MM.1S (cell line): Measurements from ENCODE around the gene GFPT1.
"Not testable (repeated sequence)": the region's sequence is repeated elsewhere in the genome, so short reads cannot be mapped to it uniquely, and the experiment has no call there.

Source experiments
- DNase-seq: peaks from one replicate; pipeline ENCODE4 v3.0.0-alpha.2; 2015
- H2AFZ ChIP-seq: fragments of 300-600 bp; sonication (generic); 2 replicates; pipeline ENCODE4 v1.6.0; 2016; ENCODE audit warnings: antibody characterized with exemption, low read length
- H3F3A ChIP-seq: fragments of 300-600 bp; sonication (generic); 2 replicates; pipeline ENCODE4 v1.6.1; 2016; ENCODE audit warnings: mild to moderate bottlenecking, antibody characterized with exemption, low read length, moderate library complexity, mixed read lengths; ENCODE audit not compliant: insufficient read depth
- H3K27ac ChIP-seq: fragments of 300-600 bp; sonication (generic); 2 replicates; pipeline ENCODE4 v1.5.1; 2016; ENCODE audit warnings: mild to moderate bottlenecking, low read length
- H3K27me3 ChIP-seq: fragments of 300-600 bp; sonication (generic); replicated peaks from 2 replicates; pipeline ENCODE4 v1.6.0; 2016; ENCODE audit warnings: low read length; ENCODE audit not compliant: insufficient read depth
- H3K36me3 ChIP-seq: fragments of 300-600 bp; sonication (generic); replicated peaks from 2 replicates; pipeline ENCODE4 v1.6.1; 2016; ENCODE audit warnings: mild to moderate bottlenecking, low read length, mixed read lengths; ENCODE audit not compliant: insufficient read depth
- H3K4me1 ChIP-seq: fragments of 300-600 bp; sonication (generic); 2 replicates; pipeline ENCODE4 v1.6.1; 2016; ENCODE audit warnings: low read length, mixed read lengths
- H3K4me2 ChIP-seq: fragments of 300-600 bp; sonication (generic); 2 replicates; pipeline ENCODE4 v1.6.0; 2016; ENCODE audit warnings: low read depth, low read length
- H3K4me3 ChIP-seq: fragments of 300-600 bp; sonication (generic); 2 replicates; pipeline ENCODE4 v1.5.1; 2016; ENCODE audit warnings: low read length, mixed read lengths
- H3K79me2 ChIP-seq: fragments of 300-600 bp; sonication (generic); 2 replicates; pipeline ENCODE4 v1.6.1; 2016; ENCODE audit warnings: mixed run types, low read length, mixed read lengths
- H3K9ac ChIP-seq: fragments of 300-600 bp; sonication (generic); 2 replicates; pipeline ENCODE4 v1.6.1; 2016; ENCODE audit warnings: low read length, mixed read lengths
- H3K9me2 ChIP-seq: fragments of 300-600 bp; sonication (generic); replicated peaks from 2 replicates; pipeline ENCODE4 v1.6.1; 2016; ENCODE audit warnings: mild to moderate bottlenecking, low read length, mixed read lengths; ENCODE audit not compliant: insufficient read depth
- H3K9me3 ChIP-seq: fragments of 300-600 bp; sonication (generic); replicated peaks from 2 replicates; pipeline ENCODE4 v1.6.1; 2016; ENCODE audit warnings: mild to moderate bottlenecking, low read length, mixed read lengths; ENCODE audit not compliant: insufficient read depth
- H4K20me1 ChIP-seq: fragments of 300-600 bp; sonication (generic); 2 replicates; pipeline ENCODE4 v1.6.1; 2016; ENCODE audit warnings: mild to moderate bottlenecking, low read length, moderate library complexity, mixed read lengths; ENCODE audit not compliant: insufficient read depth
- CTCF ChIP-seq: fragments of 300-600 bp; sonication (generic); IDR thresholded peaks from 2 replicates; pipeline ENCODE4 v1.5.1; 2016; ENCODE audit warnings: antibody characterized with exemption, low read length, mixed read lengths
- EZH2 ChIP-seq: fragments of 300-600 bp; sonication (generic); optimal IDR thresholded peaks from 2 replicates; pipeline ENCODE3; 2017; ENCODE audit warnings: low read depth, mild to moderate bottlenecking, antibody characterized with exemption, low read length, mixed read lengths
- EZH2phosphoT487 ChIP-seq: fragments of 300-600 bp; sonication (generic); IDR thresholded peaks from 2 replicates; pipeline ENCODE4 v1.6.1; 2018; ENCODE audit warnings: antibody characterized with exemption, low read length

GFPT1 gene

GRCh38 chr2:69422198-69422597 is 35.2 kb upstream of the GFPT1 start:
- no peak overlapping the region; the same call in 1 of the 2 replicates for H3K4me2 ChIP-seq
- H3F3A ChIP-seq = no peaks in the 10 kb centered on the region
- no peaks in the 10 kb centered on the region for H3K9me3 ChIP-seq
- no peak overlapping the region for H3K9ac ChIP-seq
- H3K4me1 ChIP-seq = peaks cover 8% of the 10 kb centered on the region
- H3K79me2 ChIP-seq = no peaks in the 10 kb centered on the region
- no peaks in the 10 kb centered on the region for H3K27me3 ChIP-seq
- H4K20me1 ChIP-seq = no peaks in the 10 kb centered on the region
- no peak for TF ChIP-seq CTCF
- TF ChIP-seq EZH2 = no peak
- no peak for TF ChIP-seq EZH2phosphoT487
- H3K4me3 ChIP-seq = no peak overlapping the region
- H2AFZ ChIP-seq = no peak overlapping the region
- H3K9me2 ChIP-seq = no peaks in the 10 kb centered on the region
- no peak overlapping the region for H3K27ac ChIP-seq
- H3K36me3 ChIP-seq = no peaks in the 10 kb centered on the region
- no peak for DNase-seq

- not testable (repeated sequence) for H3K9ac ChIP-seq, H3K27me3 ChIP-seq, H3K4me1 ChIP-seq, H3K9me3 ChIP-seq, H3K4me2 ChIP-seq, H2AFZ ChIP-seq, H3K36me3 ChIP-seq, DNase-seq, H4K20me1 ChIP-seq, H3K9me2 ChIP-seq, H3K79me2 ChIP-seq, H3K27ac ChIP-seq, H3K4me3 ChIP-seq, H3F3A ChIP-seq
These were observed 32.1 kb upstream of the GFPT1 start for GRCh38 chr2:69419111-69419510.

- H4K20me1 ChIP-seq = no peaks in the 10 kb centered on the region
- no peaks in the 10 kb centered on the region for H3K4me1 ChIP-seq
- no peak overlapping the region for H2AFZ ChIP-seq
- no peak overlapping the region for H3K4me2 ChIP-seq
- no peaks in the 10 kb centered on the region for H3K79me2 ChIP-seq
- H3K9ac ChIP-seq = no peak overlapping the region
- H3K27me3 ChIP-seq = no peaks in the 10 kb centered on the region
- no peaks in the 10 kb centered on the region for H3K9me3 ChIP-seq
- no peaks in the 10 kb centered on the region; the same call in 1 of the 2 replicates for H3K36me3 ChIP-seq
- no peak for TF ChIP-seq EZH2
- TF ChIP-seq EZH2phosphoT487 = no peak
- TF ChIP-seq CTCF = no peak
- no peaks in the 10 kb centered on the region for H3F3A ChIP-seq
- DNase-seq = no peak
- no peak overlapping the region for H3K27ac ChIP-seq
- H3K9me2 ChIP-seq = no peaks in the 10 kb centered on the region
- H3K4me3 ChIP-seq = no peak overlapping the region
These were observed 29.1 kb upstream of the GFPT1 start for GRCh38 chr2:69416147-69416546.

- no peaks in the 10 kb centered on the region for H3K9me2 ChIP-seq
These were observed 24.1 kb upstream of the GFPT1 start for GRCh38 chr2:69411120-69411519.

More at GRCh38 chr2:69411120-69411519, 24.1 kb upstream of the GFPT1 start:
- DNase-seq = no peak
- Histone ChIP-seq H4K20me1 (no peaks in the 10 kb centered on the region), H3K36me3 (no peaks in the 10 kb centered on the region; the same call in 1 of the 2 replicates), H3K27ac (no peak overlapping the region), H3K9me3 (no peaks in the 10 kb centered on the region), H3F3A (no peaks in the 10 kb centered on the region), H3K4me2 (no peak overlapping the region), H3K79me2 (no peaks in the 10 kb centered on the region), H3K9ac (no peak overlapping the region), H3K27me3 (no peaks in the 10 kb centered on the region), H2AFZ (no peak overlapping the region), H3K4me1 (no peaks in the 10 kb centered on the region), H3K4me3 (no peak overlapping the region)
- TF ChIP-seq EZH2 = no peak
- no peak for TF ChIP-seq EZH2phosphoT487
- TF ChIP-seq CTCF = no peak
